SK-N-MC (cell line): ENCODE measurements around the gene DDX6.

Source experiments
- EZH2 ChIP-seq: fragments of 200-600 bp; sonication (generic); IDR thresholded peaks from one replicate; pipeline ENCODE4 v1.6.1; 2017; ENCODE audit warnings: antibody characterized with exemption
- POLR2AphosphoS5 ChIP-seq: IDR thresholded peaks from 2 replicates; pipeline ENCODE4 v1.6.1; 2012; ENCODE audit warnings: mild to moderate bottlenecking, low read depth, low read length, borderline replicate concordance

GRCh38 chr11:118715245-118715831 is 75.6 kb downstream of the DDX6 start:
- no peak for TF ChIP-seq EZH2
- no peak for TF ChIP-seq POLR2AphosphoS5
